Stimulated activated CD4-positive, alpha-beta T cell treated with anti-CD3 and anti-CD28 coated beads, Interleukin-15, amount 100 ng/mL, for 48 hours (primary cell): ENCODE measurements around the gene SKA3.

Experiments
- DNase-seq, 2 donors: peaks; one replicate each; pipeline ENCODE4 v3.0.0-alpha.2; 2020; ENCODE audit warnings: low read depth in 2 of 2

Gene SKA3

DNA sequence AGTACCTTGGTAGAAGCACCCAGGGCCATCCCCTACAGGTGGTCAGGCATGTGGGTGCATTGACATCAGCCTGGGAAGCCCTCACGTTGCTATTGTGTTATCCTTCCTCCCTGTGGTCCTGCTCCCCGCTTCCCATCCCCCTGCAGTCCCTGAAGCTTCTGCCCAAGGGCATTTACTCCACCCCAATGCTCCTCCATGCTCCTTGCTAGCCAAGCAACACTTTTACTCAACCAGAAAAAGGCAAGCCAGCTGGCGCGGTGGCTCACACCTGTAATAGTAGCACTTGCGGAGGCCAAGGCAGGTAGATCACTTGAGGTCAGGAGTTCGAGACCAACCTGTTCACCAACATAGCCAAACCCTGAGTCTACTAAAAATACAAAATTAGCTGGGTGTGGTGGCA, 60.2 kb downstream of the SKA3 start:
- DNase-seq = no peak

DNA sequence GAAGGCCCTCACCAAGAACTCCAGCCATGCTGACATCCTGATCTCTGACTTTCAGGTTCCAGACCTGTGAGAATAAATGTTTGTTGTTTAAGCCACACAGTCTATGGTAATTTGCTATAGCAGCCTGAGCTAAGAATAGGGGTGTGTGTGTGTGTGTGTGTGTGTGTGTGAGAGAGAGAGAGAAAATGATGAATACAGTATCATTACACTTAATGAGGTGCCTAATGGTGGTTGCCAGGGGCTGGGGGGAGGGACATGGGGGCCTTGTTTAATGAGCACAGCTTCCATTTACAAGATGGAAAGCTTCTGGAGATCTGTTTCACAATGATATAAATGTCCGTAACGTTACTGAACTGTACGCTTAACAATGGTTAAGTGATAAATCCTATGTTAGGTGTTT, 61.1 kb downstream of the SKA3 start:
- DNase-seq = no peak

DNA sequence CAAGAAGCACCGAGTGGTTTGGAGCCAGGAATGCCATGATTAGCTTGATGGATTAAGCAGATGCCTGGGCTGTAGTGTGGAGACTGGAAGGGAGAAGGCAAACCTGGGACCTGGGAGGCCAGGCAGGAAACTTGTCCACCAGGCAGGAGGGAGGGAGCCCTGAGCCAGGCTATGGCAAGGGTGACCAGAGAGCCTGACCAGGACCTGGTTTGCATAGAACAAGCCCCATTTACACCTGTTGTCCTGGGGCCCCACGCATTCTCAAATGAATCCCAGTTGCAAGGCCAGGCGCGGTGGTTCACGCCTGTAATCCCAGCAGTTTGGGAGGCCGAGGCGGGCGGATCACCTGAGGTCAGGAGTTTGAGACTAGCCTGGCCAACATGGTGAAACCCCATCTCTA, 64.8 kb downstream of the SKA3 start:
- DNase-seq = no peak

DNA sequence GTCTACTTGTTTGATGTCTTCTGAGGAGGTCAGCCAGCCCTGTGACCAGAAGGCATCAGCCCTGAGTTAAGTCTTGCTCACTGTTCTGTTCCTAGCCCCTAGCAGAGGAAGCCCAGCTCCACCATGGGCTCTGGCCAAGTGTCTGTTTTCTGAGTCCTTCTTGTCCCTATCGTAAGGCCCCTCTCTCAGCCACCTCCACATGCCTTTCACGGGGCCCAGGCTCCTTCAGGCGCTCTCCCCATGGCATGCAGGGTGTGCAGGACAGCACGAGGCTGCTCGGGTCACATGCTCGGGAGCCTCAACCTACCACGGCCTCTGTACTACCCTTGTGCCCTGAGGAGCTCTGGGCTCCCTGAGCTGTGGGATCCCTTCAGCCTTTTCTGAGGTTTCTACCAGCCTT, 67.2 kb downstream of the SKA3 start:
- DNase-seq = no peak

DNA sequence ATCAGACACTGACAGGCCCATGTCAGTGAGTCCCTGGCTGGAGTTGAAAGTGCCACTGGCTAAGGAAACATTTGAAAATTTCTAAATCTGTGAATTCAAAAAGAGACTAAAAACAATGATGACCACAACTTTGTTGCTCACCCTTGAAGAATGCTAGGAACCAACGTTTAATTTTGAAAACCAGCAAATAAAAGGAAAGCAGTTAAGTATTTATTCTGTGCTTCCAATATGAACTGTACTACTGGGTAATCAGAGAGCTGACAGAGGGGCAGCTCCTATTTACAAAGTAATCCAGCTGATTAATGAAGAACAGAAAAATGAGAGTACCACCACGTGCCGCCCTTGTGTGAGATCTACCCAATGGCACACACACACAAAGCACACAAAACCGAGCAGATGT, 70.3 kb downstream of the SKA3 start:
- DNase-seq = no peak

DNA sequence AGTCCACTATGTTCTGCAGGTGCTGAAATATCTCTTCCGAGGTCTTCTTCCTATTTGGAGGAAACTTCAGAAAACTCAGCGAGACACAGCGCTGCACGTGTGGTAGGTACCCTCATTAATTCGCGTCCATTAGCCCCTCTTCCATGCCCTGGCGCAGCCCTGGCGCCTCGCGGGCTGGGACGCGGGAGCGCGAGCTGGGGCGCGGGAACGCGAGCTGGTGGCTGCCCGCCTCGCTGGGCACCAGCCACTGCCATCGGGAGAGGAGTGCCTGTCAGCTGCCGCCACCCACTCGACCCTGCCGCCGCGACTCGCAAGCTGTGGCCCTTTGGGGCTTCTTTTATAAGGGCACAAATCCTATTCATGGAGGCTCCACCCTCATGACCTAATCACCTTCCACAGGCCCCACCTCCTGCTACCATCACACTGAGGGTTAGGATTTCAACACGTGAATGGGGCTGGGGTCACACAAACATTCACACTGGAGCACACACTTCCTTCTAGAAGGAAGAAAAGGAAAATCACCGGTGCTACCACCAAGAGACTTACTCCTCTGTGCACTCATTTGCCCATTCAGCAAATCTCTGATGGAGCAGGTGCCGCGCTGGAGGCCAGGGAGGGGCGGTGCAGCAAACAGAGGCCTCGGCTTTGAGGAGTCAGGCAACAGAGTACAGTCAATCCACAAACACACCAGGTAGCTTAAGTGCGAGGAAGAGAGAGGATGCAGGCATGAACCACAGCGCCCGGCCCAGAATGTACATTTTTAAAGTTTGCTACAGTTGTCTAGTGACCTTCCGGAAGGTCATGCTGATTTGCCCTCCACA, 71.9 kb downstream of the SKA3 start:
- DNase-seq = no peak
